Measurements from ENCODE around the gene TIAM1. TPM values are rescaled to one million over a fixed set of nuclear protein-coding genes. Genes with fewer than 3 reads are reported as not detected.

The TIAM1 gene
- total and polyA plus RNA-seq, 2 experiments from 2014 or later: 3.2 to 7.6 TPM

DNA sequence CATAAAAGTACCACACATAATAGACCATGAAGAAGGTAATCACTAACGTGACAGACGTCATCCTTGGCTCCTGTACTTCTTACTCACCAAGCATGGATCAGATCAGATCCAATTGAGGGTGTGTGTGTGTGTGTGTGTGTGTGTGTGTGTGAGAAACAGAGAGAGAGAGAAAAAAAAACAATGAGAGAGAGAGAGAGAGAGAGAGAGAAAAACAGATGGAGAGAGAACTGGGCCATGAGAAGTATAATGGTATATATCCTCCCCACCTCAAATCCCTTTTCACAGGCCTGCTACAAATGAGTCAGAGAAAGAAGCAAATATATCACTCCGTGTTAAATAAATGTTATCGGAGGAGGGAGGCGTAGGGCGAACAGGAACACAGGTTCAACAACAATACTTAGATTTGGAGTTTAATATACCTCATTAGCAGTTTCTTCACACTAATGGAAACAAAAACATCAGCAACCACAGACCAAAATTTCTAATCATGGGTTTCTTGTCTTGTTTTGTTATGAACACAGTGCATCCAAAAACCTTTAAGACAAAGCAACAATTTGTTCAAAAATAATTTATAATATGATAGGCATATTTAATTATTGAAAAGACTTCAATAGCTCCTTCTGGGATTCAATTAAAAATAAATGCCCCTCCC is 45.3 kb downstream of the TIAM1 start:
- WGBS, 2 experiments (ENCODE audit: low coverage in 1 of 2, low lambda C conversion rate in 2 of 2, missing lambda C conversion rate in 2 of 2): 85 to 89% methylated on average over 6 of the region's 6 CpGs
- H3K4me1 ChIP-seq (ENCODE audit: insufficient read depth): peaks cover 16% of the 10 kb centered on the region
- no peak for DNase-seq
- no peaks in the 10 kb centered on the region for H4K20me1 ChIP-seq (ENCODE audit: insufficient read depth)
- H2AFZ ChIP-seq: no peak overlapping the region
- H3K4me2 ChIP-seq (ENCODE audit: unreplicated experiment): no peak overlapping the region
- 0 out of 2 replicates have a peak, but pooled peaks cover 3% of the 10 kb centered on the region for H3F3A ChIP-seq (ENCODE audit: insufficient read depth)
- in situ Hi-C loops (cut with MboI): no loop called here
- no peaks in the 10 kb centered on the region for H3K36me3 ChIP-seq (ENCODE audit: low read depth)
- H3K27ac ChIP-seq: no peak overlapping the region
- H3K4me3 ChIP-seq: no peak overlapping the region
- TF ChIP-seq EZH2phosphoT487 (IDR thresholded peaks at IDR 0.05; ENCODE audit: insufficient read depth, low read depth) (no peak), EZH2 (IDR thresholded peaks at IDR 0.05; ENCODE audit: insufficient read depth, poor library complexity, severe bottlenecking) (no peak)
- no peaks in the 10 kb centered on the region for H3K9me2 ChIP-seq (ENCODE audit: insufficient read depth)
- no peaks in the 10 kb centered on the region for H3K79me2 ChIP-seq (ENCODE audit: insufficient read depth)
- no peaks in the 10 kb centered on the region for H3K27me3 ChIP-seq (replicated peaks; ENCODE audit: insufficient read depth)
- H3K9ac ChIP-seq: no peak overlapping the region
- H3K9me3 ChIP-seq (ENCODE audit: low read depth): no peaks in the 10 kb centered on the region

DNA sequence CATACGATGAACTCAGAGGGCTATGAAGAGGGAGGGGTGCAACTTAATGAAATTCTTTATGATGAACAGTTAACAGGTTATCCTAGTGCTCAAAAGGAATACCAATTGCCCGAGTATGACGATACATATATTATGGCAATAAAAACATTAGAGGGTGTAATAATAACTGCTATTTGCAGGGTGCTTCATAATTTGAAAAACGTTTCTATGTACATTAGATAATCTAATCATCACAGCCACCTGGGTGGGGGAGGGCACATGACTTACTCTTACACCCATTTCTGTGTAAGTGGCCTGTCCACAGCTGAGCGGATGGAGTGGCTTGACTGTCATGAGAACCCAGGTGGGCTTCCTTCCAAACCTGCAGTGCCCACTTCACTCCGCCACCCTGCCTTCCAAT is 46.3 kb downstream of the TIAM1 start:
- Histone ChIP-seq H3K9ac (no peak overlapping the region), H2AFZ (no peak overlapping the region), H3K27ac (no peak overlapping the region), H3K4me2 (ENCODE audit: unreplicated experiment) (no peak overlapping the region), H3F3A (ENCODE audit: insufficient read depth) (0 out of 2 replicates have a peak, but pooled peaks cover 3% of the 10 kb centered on the region), H3K9me2 (ENCODE audit: insufficient read depth) (no peaks in the 10 kb centered on the region), H3K9me3 (ENCODE audit: low read depth) (no peaks in the 10 kb centered on the region), H3K27me3 (replicated peaks; ENCODE audit: insufficient read depth) (no peaks in the 10 kb centered on the region), H3K4me1 (ENCODE audit: insufficient read depth) (peaks cover 21% of the 10 kb centered on the region), H3K36me3 (ENCODE audit: low read depth) (no peaks in the 10 kb centered on the region), H4K20me1 (ENCODE audit: insufficient read depth) (no peaks in the 10 kb centered on the region), H3K4me3 (no peak overlapping the region), H3K79me2 (ENCODE audit: insufficient read depth) (no peaks in the 10 kb centered on the region)
- in situ Hi-C loops (cut with MboI): no loop called here
- no peak for TF ChIP-seq EZH2phosphoT487 (IDR thresholded peaks at IDR 0.05; ENCODE audit: insufficient read depth, low read depth)
- no peak for TF ChIP-seq EZH2 (IDR thresholded peaks at IDR 0.05; ENCODE audit: insufficient read depth, poor library complexity, severe bottlenecking)
- DNase-seq: no peak
- WGBS, 2 experiments (ENCODE audit: low coverage in 1 of 2, low lambda C conversion rate in 2 of 2, missing lambda C conversion rate in 2 of 2): 85 to 86% methylated on average over 6 of the region's 6 CpGs

DNA sequence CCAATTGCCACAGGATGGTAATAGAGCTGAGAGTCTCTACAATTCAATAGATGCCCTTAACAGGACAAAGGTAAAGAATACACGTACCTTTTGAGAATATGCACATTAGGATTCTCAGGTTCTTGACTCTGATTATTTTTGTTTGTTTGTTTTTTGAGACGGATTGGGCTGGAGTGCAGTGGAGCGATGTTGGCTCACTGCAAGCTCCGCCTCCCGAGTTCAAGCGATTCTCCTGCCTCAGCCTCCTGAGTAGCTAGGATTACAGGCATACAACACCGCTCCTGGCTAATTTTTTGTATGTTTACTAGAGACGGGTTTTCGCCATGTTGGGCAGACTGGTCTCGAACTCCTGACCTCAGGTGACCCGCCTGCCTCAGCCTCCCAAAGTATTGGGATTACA is 48.4 kb downstream of the TIAM1 start:
- H3K4me2 ChIP-seq (ENCODE audit: unreplicated experiment): no peak overlapping the region
- no peaks in the 10 kb centered on the region for H3K9me2 ChIP-seq (ENCODE audit: insufficient read depth)
- no peaks in the 10 kb centered on the region for H3K27me3 ChIP-seq (replicated peaks; ENCODE audit: insufficient read depth)
- no peaks in the 10 kb centered on the region for H3K36me3 ChIP-seq (ENCODE audit: low read depth)
- no peak overlapping the region for H3K27ac ChIP-seq
- H3K79me2 ChIP-seq (ENCODE audit: insufficient read depth): no peaks in the 10 kb centered on the region
- TF ChIP-seq EZH2phosphoT487 (IDR thresholded peaks at IDR 0.05; ENCODE audit: insufficient read depth, low read depth) (no peak), EZH2 (IDR thresholded peaks at IDR 0.05; ENCODE audit: insufficient read depth, poor library complexity, severe bottlenecking) (no peak)
- peaks cover 21% of the 10 kb centered on the region for H3K4me1 ChIP-seq (ENCODE audit: insufficient read depth)
- H3F3A ChIP-seq (ENCODE audit: insufficient read depth): 0 out of 2 replicates have a peak, but pooled peaks cover 3% of the 10 kb centered on the region
- no peak overlapping the region for H3K9ac ChIP-seq
- H3K9me3 ChIP-seq (ENCODE audit: low read depth): no peaks in the 10 kb centered on the region
- no peak for DNase-seq
- WGBS, 2 experiments (ENCODE audit: low coverage in 1 of 2, low lambda C conversion rate in 2 of 2, missing lambda C conversion rate in 2 of 2): 91 to 97% methylated on average over 11 of the region's 11 CpGs
- no peak overlapping the region for H2AFZ ChIP-seq
- in situ Hi-C loops (cut with MboI): no loop called here
- H4K20me1 ChIP-seq (ENCODE audit: insufficient read depth): no peaks in the 10 kb centered on the region
- H3K4me3 ChIP-seq: no peak overlapping the region

DNA sequence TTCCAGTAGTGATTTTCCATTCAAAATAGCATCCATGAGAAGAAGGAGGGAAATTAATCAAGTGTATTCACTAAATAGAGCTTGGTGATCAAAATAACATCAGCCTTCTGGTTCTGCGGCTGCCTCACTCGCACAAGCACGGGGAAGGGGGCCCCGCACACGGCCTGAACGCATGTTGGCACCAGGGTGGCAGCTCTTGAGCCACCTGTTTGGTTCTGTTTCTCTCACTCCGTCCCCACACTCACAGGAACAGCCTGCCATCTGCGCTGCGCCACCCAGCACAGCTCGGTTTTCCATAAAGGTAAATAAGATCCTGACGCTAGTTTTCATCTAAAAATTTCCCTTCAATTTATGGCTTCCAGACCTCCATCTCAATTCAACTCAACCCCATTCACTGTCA is 49.4 kb downstream of the TIAM1 start:
- Histone ChIP-seq H2AFZ (no peak overlapping the region), H3K9ac (no peak overlapping the region; the same call in 1 of the 2 replicates), H3K4me3 (no peak overlapping the region), H3K9me2 (ENCODE audit: insufficient read depth) (no peaks in the 10 kb centered on the region), H3K9me3 (ENCODE audit: low read depth) (no peaks in the 10 kb centered on the region), H3F3A (ENCODE audit: insufficient read depth) (0 out of 2 replicates have a peak, but pooled peaks cover 3% of the 10 kb centered on the region), H3K4me1 (ENCODE audit: insufficient read depth) (peaks cover 21% of the 10 kb centered on the region), H3K79me2 (ENCODE audit: insufficient read depth) (no peaks in the 10 kb centered on the region), H4K20me1 (ENCODE audit: insufficient read depth) (no peaks in the 10 kb centered on the region), H3K27ac (peak overlapping the region; percentile 58; the same call in 1 of the 2 replicates), H3K36me3 (ENCODE audit: low read depth) (no peaks in the 10 kb centered on the region), H3K4me2 (ENCODE audit: unreplicated experiment) (peak overlapping the region; percentile 78), H3K27me3 (replicated peaks; ENCODE audit: insufficient read depth) (no peaks in the 10 kb centered on the region)
- TF ChIP-seq EZH2 (IDR thresholded peaks at IDR 0.05; ENCODE audit: insufficient read depth, poor library complexity, severe bottlenecking) (no peak), EZH2phosphoT487 (IDR thresholded peaks at IDR 0.05; ENCODE audit: insufficient read depth, low read depth) (no peak)
- 91 to 94% methylated on average over 11 of the region's 11 CpGs for WGBS, 2 experiments (ENCODE audit: low coverage in 1 of 2, low lambda C conversion rate in 2 of 2, missing lambda C conversion rate in 2 of 2)
- no peak for DNase-seq
- in situ Hi-C loops (cut with MboI): no loop called here

Data from GM23248 (cell line).